Peyer's patch (tissue), 4 donors: ENCODE data around the gene SPARCL1.

ENCODE experiments used
- CTCF ChIP-seq, 6 experiments: fragments of 450-650 bp in 4 of 6; fragments of 200-600 bp in 2 of 6; sonication (generic) in 1 of 6; IDR thresholded peaks; one replicate each; pipeline ENCODE4 v1.5.1; 2017 to 2019; ENCODE audit warnings: antibody characterized with exemption in 6 of 6, mild to moderate bottlenecking in 3 of 6, moderate library complexity in 1 of 6
- POLR2A ChIP-seq, 2 donors: fragments of 450-650 bp; IDR thresholded peaks; one replicate each; pipeline ENCODE4 v1.5.1; 2017; ENCODE audit warnings: antibody characterized with exemption in 2 of 2, mild to moderate bottlenecking in 2 of 2, moderate library complexity in 2 of 2

GRCh38 chr4:87506974-87507701, 22.0 kb downstream of the SPARCL1 start:
- TF ChIP-seq CTCF (IDR thresholded peaks at IDR 0.05) (no peak), POLR2A (IDR thresholded peaks at IDR 0.05) (no peak)
